Measurements from ENCODE around the gene KLHDC7A.

The KLHDC7A gene

GRCh38 chr1:18533259-18533658 is 52.5 kb downstream of the KLHDC7A start:
- H3K4me3 ChIP-seq (ENCODE audit: control insufficient read depth in 1 of 7, extremely low read depth in 1 of 7, insufficient read depth in 4 of 7, low read depth in 2 of 7, low read length in 6 of 7): no peak overlapping the region
- DNase-seq: no peak
- CTCF ChIA-PET: no interaction called here
- WGBS (ENCODE audit: insufficient coverage): no CpG with 5 or more reads among the region's 3 CpGs
- H3K27ac ChIP-seq (ENCODE audit: insufficient read depth in 1 of 2, low read depth in 1 of 2, low read length in 2 of 2, poor library complexity in 1 of 2, severe bottlenecking in 2 of 2): no peak overlapping the region
- H3K4me1 ChIP-seq (ENCODE audit: control extremely low read depth in 1 of 4, control insufficient read depth in 4 of 4, insufficient read depth in 4 of 4, low read length in 3 of 4): peaks cover 0 to 3% (median 0%) of the 10 kb centered on the region in 4 experiments
- POLR2A ChIA-PET: no interaction called here
- no peaks in the 10 kb centered on the region for H3K9me3 ChIP-seq (ENCODE audit: control extremely low read depth in 1 of 5, control insufficient read depth in 4 of 5, insufficient read depth in 2 of 5, low read depth in 1 of 5, low read length in 4 of 5)
- H3K36me3 ChIP-seq (ENCODE audit: control insufficient read depth in 4 of 4, insufficient read depth in 4 of 4, low read length in 3 of 4): no peaks in the 10 kb centered on the region
- peaks cover 0 to 31% (median 0%) of the 10 kb centered on the region in 5 experiments for H3K27me3 ChIP-seq (replicated peaks in 2 of 5; ENCODE audit: control insufficient read depth in 4 of 5, insufficient read depth in 5 of 5, low read length in 4 of 5)

- Histone ChIP-seq H3K9me3 (ENCODE audit: control extremely low read depth in 1 of 5, control insufficient read depth in 4 of 5, insufficient read depth in 2 of 5, low read depth in 1 of 5, low read length in 4 of 5) (no peaks in the 10 kb centered on the region), H3K4me3 (ENCODE audit: control insufficient read depth in 1 of 7, extremely low read depth in 1 of 7, insufficient read depth in 4 of 7, low read depth in 2 of 7, low read length in 6 of 7) (no peak overlapping the region), H3K36me3 (ENCODE audit: control insufficient read depth in 4 of 4, insufficient read depth in 4 of 4, low read length in 3 of 4) (no peaks in the 10 kb centered on the region), H3K4me1 (ENCODE audit: control extremely low read depth in 1 of 4, control insufficient read depth in 4 of 4, insufficient read depth in 4 of 4, low read length in 3 of 4) (peaks cover 0 to 3% (median 0%) of the 10 kb centered on the region in 4 experiments), H3K27ac (ENCODE audit: insufficient read depth in 1 of 2, low read depth in 1 of 2, low read length in 2 of 2, poor library complexity in 1 of 2, severe bottlenecking in 2 of 2) (no peak overlapping the region), H3K27me3 (replicated peaks in 2 of 5; ENCODE audit: control insufficient read depth in 4 of 5, insufficient read depth in 5 of 5, low read length in 4 of 5) (peaks cover 0 to 30% (median 0%) of the 10 kb centered on the region in 5 experiments)
- DNase-seq: no peak
- POLR2A ChIA-PET: interaction anchor here (0.7 kb wide), 1 partner anchor 57 kb away, joined by 4 read pairs; no protein-coding TSS in a partner anchor
- CTCF ChIA-PET: no interaction called here
- 77% methylated on average over 5 of the region's 6 CpGs for WGBS (ENCODE audit: insufficient coverage)
Observed at GRCh38 chr1:18534810-18535205, 54.1 kb downstream of the KLHDC7A start.
